Kidney (tissue), 14 donors: Measurements from ENCODE around the gene FRMD6. TPM values are rescaled to one million over a fixed set of nuclear protein-coding genes. Genes with fewer than 3 reads are reported as not detected.
A peak's percentile ranks its signal among the peaks of the same experiment; 100 is the strongest.

Experiments
- DNase-seq, 5 donors: peaks; one replicate each; pipeline ENCODE4 v3.0.0-alpha.2; 2013 to 2020
- FAIRE-seq: peaks from 2 replicates; lab custom pipeline; 2012; peaks lifted over from hg19 to GRCh38; lab: Jason Lieb, UNC
- H3K27ac ChIP-seq, 2 donors: one replicate each; pipeline ENCODE4 v1.7.0; 2013; ENCODE audit warnings: low read depth in 2 of 2, low read length in 2 of 2, inconsistent platforms in 1 of 2
- H3K27me3 ChIP-seq: one replicate; pipeline ENCODE4 v1.7.1; 2013; ENCODE audit warnings: low read length, inconsistent platforms; ENCODE audit not compliant: control insufficient read depth, insufficient read depth
- H3K36me3 ChIP-seq, 3 donors: one replicate each; pipeline versions ENCODE4 v1.7.0 to v1.7.1; 2013; ENCODE audit warnings: low read length in 3 of 3, control low read depth in 1 of 3, inconsistent platforms in 1 of 3; ENCODE audit not compliant: insufficient read depth in 3 of 3, control insufficient read depth in 2 of 3
- H3K4me1 ChIP-seq, 3 donors: one replicate each; pipeline versions ENCODE4 v1.7.0 to v1.7.1; 2013; ENCODE audit warnings: low read length in 3 of 3, inconsistent platforms in 1 of 3, low read depth in 1 of 3; ENCODE audit not compliant: control insufficient read depth in 2 of 3, insufficient read depth in 2 of 3
- H3K4me3 ChIP-seq, 3 donors: one replicate each; pipeline versions ENCODE4 v1.7.0 to v1.8.1; 2013; ENCODE audit warnings: low read length in 3 of 3, control low read depth in 1 of 3, inconsistent platforms in 1 of 3
- H3K9ac ChIP-seq, 3 donors: one replicate each; pipeline versions ENCODE4 v1.7.0 to v1.7.1; 2013; ENCODE audit warnings: low read length in 3 of 3, control low read depth in 1 of 3, inconsistent platforms in 1 of 3
- H3K9me3 ChIP-seq, 3 donors: one replicate each; pipeline versions ENCODE4 v1.7.0 to v1.7.1; 2013; ENCODE audit warnings: low read length in 3 of 3, control low read depth in 1 of 3, inconsistent platforms in 1 of 3; ENCODE audit not compliant: control insufficient read depth in 2 of 3, insufficient read depth in 1 of 3
- CTCF ChIP-seq: IDR thresholded peaks from 3 replicates; pipeline ENCODE4 v1.5.1; 2012; ENCODE audit warnings: mild to moderate bottlenecking, moderate library complexity, borderline replicate concordance; ENCODE audit not compliant: insufficient read depth; ENCODE audit errors: extremely low read depth
- intact Hi-C: fragments of 100-400 bp; cut with DNase I; formaldehyde crosslinking; loops from one replicate; pipeline ENCODE4 v1.11.1; 2022
- polyA plus RNA-seq: library from polyadenylated mRNA; stranded (reverse); fragments of 350-450 nt; fragmentation: Illumina TruSeq; extraction: RNeasy Lipid Tissue Mini Kit (QIAGEN cat#74804); gene quantifications from one replicate; pipeline ENCODE4 v1.2.3, GENCODE V29; 2014; ENCODE audit warnings: low read depth, low replicate concordance; ENCODE audit not compliant: insufficient read depth
- total RNA-seq: library from RNA; stranded (reverse); fragmentation: NEBNext Ultra II Directional; extraction: Animal tissue kit (Norgen Biotek cat#: 25700); gene quantifications from one replicate; pipeline ENCODE4 v1.2.1, GENCODE V29; 2021
- donor health status: control.
- donor health status: control.
- donor health status: control.
- donor health status: control.
- donor health status: control.
- donor health status: DM: yes; HTN: yes; CAD: no.
- donor health status: Normal renal cell carcinoma (clear cell type).

FRMD6 gene
- total and polyA plus RNA-seq, 2 donors from 2014 or later: 2.4 to 16.5 TPM

DNA sequence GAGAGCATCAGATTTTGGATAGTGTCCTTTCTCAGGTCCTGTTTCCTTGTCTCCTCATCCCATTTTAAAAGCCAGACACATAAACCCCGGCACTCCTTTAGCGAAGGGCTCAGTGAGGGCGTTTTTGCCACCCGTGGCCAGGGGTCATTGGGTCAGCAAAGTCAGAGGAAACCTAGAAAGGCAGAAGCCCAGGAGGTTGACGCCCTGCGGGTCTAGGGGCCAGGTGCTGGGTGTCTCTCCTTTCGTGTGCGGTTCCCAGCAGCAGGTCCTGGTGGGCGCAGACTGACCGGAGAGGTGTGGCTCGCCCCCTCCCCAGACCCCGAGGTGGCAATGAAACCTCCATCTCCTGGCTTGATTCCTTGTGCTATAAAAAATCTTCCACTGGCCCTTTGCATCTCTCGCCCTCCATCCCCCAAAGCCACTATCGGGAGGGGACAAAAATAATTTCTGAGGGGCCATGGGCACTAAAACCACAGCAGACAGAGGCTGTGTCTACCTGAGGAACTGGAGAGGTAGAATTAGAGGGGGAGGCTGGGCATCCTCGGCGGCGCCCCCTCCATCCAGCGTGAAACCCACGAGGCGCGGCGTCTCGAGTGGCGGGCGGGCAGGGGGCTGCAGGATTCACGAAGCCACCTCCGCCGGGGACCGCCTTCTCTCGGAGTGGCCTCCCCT lies 858 bp upstream of the FRMD6 start:
- intact Hi-C loops: no loop called here
- Histone ChIP-seq H3K9ac (peak overlapping the region; percentile 11 to 80 (median 42)), H3K27ac (peak overlapping the region; percentile 91 to 94), H3K4me3 (peak overlapping the region; percentile 60 to 81 (median 77)), H3K27me3 (no peaks in the 10 kb centered on the region), H3K36me3 (no peaks in the 10 kb centered on the region), H3K4me1 (no peaks in the 10 kb centered on the region), H3K9me3 (no peaks in the 10 kb centered on the region)
- peak in 4 of 5 donors; percentile 18 to 80 (median 55) for DNase-seq
- no peak for TF ChIP-seq CTCF
- no peak for FAIRE-seq

DNA sequence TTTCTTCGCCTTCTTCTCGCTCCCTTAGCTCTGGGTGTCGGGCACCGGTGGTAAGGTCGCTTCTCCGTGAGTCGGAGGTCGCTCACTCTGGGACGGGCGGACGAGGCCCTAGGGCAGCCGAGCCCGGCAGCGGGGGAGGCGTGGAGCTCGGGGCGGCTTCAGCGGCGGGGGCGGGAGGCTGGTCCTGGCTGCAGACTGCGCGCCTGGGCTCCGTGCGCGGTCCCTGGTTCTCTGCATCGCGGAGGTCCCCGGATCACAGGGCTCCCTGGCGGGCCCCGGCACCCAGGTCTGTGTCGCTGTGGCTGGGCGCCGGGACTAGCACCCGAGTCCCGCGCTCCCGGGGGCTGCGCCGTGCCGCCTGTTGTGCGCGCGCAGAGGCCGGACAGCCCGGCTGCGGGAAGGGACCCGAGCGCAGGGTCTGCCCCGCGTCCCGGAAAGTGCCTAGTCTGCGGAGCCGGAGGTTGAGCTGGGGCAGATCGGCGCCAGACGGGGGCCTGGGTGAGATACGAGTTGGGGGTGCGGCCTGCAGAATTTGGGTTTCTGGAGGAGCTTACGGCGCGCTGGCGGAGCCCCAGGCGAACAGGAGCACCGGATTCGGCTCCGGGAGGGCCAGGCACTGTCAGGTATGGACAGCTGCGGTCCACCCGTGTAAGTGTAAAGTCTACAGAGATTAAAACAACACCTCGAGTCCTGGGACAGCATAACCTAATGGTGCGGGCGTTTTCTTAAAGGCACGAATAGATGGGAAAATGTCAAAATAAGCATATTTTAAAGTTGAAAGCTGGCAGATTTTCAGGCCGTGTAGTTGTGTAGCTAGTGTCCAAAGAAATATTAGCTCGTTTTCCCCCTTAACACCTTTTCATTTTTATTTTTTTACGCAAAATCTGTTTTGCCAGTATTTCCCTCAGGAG lies 713 bp downstream of the FRMD6 start:
- Histone ChIP-seq H3K9ac (peak overlapping the region; percentile 43 to 73 (median 52)), H3K4me1 (no peaks in the 10 kb centered on the region), H3K4me3 (peak overlapping the region; percentile 65 to 80 (median 78)), H3K27ac (peak overlapping the region; percentile 84 to 92), H3K36me3 (no peaks in the 10 kb centered on the region), H3K27me3 (no peaks in the 10 kb centered on the region), H3K9me3 (no peaks in the 10 kb centered on the region)
- intact Hi-C loops: no loop called here
- DNase-seq (peak in 2 of 5 donors; percentile 60 to 86), FAIRE-seq (no peak)
- TF ChIP-seq CTCF: no peak

DNA sequence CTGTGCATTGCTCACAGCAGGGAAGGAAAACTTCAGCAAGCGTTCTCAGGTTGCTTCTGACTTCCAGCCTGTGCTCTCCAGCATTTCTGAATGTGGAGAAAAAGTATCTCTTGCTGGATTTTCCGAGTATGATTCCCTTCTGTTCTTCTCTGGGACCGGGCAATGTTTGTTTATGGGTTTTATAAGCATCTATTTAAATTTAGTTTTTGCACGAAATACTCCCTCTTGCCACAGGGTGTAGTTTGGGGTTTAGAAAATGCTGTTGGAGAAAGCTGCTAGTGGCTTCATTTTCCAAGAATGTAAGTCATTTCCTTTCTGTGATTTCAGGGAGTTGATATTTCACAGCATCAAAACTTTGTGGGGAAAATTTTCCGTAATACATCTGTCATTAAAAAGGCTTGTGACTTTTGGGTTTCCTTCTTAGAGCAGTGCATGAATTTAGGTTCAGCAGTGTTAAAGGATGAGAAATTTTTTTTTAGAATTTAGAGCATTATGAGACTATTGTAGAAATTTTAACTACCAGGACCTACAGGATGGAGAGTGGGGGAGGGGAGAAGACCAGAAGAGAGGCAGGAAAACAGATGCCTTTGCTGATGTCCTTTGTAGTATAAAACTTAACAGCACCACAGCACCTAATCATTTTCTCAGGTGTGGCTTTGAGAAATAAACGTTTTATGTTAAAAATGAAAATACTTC lies 1.5 kb downstream of the FRMD6 start:
- Histone ChIP-seq H3K4me3 (peak overlapping the region; percentile 65 to 80 (median 78)), H3K9me3 (no peaks in the 10 kb centered on the region), H3K27me3 (no peaks in the 10 kb centered on the region), H3K4me1 (no peaks in the 10 kb centered on the region), H3K27ac (peak overlapping the region; percentile 9 to 33), H3K36me3 (no peaks in the 10 kb centered on the region), H3K9ac (peak overlapping the region; percentile 43 to 73 (median 52))
- FAIRE-seq (no peak), DNase-seq (peak in 3 of 5 donors; percentile 18 to 88 (median 76))
- TF ChIP-seq CTCF: no peak
- intact Hi-C loops: no loop called here
